NCI-H1930 (cell line): Measurements from ENCODE around the gene SORBS2.

Experiments used
- DNase-seq, 2 experiments: peaks; one replicate each; lab custom pipeline; 2025; lab: John Stamatoyannopoulos, UW

The SORBS2 gene

DNA sequence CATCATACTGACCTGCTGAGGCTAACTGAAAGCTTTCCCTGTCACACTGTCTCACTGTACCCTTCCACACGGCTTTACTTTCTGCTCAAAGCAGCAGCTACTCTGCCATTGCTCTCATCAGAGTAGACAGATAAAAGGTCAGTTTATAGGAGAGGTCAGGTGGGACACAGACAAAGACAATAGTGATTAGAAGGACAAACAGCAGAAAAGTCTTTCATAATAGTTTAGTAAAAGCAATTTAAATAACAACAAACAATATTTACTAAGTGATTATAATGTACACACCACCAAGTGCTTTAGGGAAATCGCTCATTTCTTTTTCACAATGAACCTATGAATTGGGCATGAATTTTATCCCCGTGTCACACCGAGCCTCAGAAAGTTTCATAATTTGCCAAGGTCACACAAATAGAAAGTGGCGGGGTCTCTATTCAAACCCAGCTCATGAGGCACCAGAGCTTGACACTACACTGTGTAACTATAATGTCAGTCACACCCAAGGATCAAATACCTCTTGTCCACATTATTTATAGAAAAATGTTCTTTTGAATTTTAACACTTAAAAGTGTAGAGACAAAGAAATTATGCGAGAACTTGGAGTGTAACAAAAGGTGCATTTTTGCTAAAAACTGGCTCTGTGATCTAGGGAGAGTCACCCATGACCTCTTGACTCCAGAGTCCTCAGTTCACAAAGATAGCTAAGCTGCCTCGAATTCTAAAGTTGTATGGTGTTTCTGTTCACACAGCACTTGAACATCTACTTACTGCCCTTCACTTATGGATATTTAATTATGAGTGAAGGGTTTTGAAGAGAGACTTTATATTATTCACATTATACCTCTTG is 24.5 kb upstream of the SORBS2 start:
- DNase-seq = no peak

DNA sequence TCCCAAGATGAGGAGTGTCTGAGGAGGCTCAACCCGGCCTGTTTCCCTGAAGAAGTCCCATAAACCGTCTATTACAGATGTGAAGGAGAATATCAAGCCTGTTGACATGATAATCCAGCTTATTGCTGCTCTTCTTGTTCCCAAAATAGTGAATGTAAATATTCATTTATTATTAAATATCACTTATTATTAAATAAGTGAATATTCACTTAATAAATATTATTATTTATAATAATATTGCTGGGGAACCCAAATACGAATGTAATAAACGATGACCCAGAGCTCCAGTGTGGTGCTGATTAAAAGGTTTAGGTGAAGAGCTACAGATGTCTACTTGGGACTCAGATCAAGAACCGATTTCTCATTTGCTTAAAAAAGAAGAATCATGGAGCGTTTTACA is 23.8 kb upstream of the SORBS2 start:
- no peak for DNase-seq

DNA sequence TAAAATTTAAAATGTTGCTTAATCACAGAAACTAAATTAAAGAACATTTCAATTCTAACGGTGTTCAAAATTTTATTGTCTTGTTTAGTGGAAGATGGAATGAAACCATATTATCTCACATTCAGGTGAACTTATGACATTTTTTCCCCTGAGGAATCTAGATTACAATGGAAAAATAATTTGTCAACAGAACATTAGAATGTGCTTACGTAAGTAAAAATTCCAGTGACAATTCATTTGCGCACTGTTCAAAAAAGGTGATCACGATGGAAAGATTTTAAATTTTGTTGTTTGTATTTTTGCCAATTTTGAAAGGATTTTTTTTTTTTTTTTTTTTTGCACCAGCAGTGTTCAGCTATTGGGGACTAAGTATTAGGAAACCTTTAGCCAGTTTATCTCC is 23.3 kb upstream of the SORBS2 start:
- no peak for DNase-seq

DNA sequence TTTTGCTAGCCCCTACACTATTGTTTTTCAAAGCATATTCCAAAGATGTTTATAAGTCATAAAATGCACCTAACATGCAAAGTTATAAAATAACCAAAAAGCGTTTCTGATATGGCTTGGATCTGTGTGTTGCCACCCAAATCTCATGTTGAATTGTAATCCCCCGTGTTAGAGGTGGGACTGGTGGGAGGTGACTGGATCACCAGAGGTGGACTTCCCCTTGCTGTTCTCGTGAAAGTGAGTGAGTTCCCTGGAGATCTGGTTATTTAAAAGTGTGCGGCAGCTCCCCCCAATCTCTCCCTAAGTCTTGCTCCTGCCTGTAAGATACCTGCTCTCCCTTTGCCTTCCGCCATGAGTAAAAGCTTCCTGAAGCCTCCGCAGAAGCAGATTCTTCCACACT is 22.8 kb upstream of the SORBS2 start:
- DNase-seq = no peak

DNA sequence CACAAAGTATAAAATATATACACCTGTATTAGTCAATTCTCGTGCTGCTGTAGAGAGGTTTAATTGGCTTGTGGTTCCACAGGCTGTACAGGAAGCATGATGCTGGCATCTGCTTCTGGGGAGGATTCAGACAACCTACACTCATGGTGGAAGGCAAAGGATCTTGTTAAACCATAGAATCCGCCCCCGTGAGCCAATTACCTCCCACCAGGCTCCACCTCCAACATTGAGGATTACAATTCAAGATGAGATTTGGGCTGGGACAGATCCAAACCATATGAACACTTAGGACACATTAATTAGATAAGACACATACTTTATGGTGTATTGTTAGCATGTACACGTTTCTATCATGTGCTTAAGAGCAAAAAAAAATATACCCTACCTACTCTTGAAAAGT is 22.1 kb upstream of the SORBS2 start:
- DNase-seq = no peak

DNA sequence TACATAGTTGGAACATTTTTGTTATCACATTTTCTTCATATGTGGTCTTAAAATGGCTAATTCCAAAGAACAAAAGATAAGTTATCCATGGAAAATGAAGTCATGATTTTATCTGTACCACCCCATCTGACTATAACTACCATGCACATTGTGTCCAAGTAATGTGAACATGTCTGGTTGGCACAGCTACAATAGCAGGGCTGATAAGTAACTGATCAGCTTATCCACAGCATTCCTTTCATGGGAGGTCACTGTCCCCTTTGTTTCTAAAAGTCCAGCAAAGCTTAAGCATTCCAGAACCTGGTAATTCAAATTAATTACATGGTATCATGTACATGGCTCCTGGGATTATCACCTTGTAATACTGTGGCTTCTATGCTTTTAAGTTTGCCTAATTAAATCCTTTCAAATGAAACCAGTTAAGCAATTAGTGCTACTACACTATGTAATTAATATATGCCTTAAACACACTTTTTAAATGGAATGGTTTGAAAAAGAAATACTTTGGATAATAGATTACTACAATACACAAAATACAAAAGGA is 21.1 kb upstream of the SORBS2 start:
- DNase-seq = no peak

DNA sequence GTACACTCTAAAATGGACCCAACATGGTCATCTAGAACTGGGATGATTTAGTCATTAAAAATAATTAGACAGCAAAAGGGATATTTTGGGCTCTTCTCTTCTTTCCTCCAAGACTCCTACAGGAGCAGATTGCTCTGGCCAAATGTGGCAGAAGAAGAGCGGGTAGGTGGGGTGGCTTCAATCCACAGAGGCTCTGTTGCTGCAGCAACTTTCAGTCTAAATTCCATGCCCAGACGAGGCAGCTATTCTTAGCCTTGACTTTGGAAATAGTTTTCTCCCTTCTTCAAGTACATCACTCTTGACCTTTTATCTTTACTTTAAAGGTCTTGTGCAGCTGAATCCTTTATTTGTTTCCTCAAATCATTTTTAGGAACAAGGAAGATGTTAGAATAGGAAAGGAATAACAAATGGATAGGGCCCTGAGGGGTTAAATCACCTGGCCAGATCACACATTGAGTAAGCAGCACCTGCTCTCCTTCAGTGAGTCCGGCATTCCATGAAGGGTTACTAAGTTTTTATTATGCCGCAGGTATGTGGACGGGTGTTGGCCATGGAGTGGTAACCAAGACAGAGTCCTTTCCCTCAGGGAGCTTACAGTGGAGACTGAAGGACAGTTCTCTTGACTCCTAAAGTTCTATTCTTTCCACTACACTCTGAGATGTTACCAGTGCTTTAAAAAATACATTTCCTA is 19.3 kb upstream of the SORBS2 start:
- DNase-seq = no peak

DNA sequence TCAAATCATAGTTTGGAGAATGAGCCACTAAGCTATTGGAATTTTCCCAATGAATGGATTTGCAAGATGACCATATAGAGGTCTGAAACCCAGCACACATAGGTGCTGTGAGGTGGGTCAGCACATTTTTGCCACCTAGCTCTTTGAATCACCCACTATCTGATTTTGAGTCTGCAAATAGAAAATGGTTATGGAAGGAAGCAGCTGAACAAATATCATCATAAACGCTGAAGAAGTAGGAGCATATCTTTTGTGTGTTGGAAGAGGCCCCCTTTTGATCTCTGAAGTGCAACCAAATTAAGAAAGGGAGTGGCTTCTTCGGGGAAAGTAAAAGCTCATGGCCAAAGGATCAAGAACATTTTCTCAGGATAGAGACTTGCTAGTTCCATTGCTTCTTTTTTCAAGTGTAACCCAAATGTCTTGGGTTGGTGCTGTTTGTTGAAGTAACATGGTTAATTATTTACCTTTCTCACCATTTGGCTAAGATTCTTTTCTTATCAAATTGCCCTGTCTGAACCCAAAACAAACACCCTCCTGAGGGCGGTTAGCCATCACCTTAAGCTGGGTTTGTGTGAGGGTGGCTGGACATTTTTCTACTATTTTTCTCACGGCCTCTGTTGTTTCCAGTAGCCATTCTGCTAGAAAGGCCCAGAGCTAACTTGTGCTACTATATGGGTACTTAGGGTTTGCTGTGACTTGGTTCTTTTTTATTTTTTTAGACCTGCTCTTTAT is 18.4 kb upstream of the SORBS2 start:
- no peak for DNase-seq

DNA sequence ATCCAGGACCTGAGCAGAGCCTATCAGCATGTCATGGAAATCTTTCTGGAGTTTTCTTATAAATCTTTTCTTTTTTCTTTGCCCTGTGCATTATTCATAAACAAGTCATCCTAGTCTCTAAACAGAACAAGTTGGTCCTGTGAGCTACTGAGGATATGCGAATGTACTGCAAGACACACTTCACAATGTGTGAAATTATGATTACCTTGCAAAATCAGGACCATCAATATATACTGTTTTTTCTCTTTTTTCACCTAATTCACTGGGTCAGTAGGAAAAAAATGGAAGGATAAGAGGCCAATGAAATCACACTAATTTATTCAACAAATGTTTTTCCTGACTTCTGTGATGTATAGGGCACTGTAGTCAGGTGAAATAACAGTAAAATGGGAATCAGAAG is 14.4 kb upstream of the SORBS2 start:
- DNase-seq = no peak

DNA sequence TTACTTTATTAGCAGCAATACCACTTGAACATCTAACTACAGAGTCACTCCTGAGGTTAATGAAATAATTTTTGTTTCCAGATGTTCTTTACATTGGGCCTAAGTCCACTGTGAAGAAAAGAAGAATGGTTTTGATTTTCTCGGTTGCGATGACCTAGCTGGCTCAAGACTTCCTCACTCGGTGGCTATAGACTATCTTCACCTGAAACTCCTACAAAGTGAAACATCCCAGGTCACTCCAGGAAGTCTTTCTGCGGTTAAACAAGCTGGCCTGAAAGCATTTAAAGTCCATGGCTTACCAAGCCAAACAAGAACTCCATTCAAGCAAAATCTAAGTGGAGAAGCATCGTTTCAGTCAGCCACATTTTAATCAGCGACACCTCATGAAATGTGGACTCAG is 13.7 kb upstream of the SORBS2 start:
- DNase-seq = no peak

DNA sequence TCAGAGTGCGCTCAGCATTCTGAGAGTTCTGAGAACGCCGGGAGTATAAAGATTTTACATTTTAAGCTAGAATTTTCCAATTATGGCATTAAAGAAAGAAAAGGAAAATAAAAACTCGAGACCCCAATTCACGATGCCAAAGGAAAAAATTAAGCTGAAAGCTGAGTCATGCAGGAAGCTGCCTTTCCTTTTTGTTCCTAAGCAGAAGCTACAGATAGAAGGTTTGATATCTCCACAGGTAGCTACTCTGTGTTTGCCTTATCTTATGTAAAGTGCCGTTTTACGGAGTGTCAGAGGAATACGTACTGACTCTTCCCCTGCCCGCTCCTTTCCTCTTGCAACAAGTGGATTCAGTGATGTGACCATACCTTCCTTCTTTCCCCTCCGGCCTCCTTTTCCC is 10.8 kb upstream of the SORBS2 start:
- no peak for DNase-seq

DNA sequence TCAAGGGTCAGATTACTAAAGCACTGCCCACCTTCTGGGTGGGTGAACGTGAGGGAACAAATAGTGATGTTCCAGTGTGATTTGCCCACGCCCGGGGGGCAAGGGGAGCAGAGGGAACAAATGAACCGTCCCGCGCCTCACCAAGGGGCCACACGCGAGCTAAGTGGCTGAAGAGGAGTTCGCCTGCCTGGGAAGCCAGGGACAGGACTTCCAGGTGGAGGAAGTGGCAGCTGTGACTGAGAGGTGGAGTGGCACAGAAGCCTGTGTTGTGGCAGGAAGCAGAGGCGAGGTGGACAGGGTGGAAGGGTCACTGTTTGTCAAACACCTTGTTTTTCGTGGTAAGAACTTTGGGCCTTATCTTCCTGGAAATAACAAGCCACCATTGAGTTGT is 9.0 kb upstream of the SORBS2 start:
- DNase-seq = no peak

DNA sequence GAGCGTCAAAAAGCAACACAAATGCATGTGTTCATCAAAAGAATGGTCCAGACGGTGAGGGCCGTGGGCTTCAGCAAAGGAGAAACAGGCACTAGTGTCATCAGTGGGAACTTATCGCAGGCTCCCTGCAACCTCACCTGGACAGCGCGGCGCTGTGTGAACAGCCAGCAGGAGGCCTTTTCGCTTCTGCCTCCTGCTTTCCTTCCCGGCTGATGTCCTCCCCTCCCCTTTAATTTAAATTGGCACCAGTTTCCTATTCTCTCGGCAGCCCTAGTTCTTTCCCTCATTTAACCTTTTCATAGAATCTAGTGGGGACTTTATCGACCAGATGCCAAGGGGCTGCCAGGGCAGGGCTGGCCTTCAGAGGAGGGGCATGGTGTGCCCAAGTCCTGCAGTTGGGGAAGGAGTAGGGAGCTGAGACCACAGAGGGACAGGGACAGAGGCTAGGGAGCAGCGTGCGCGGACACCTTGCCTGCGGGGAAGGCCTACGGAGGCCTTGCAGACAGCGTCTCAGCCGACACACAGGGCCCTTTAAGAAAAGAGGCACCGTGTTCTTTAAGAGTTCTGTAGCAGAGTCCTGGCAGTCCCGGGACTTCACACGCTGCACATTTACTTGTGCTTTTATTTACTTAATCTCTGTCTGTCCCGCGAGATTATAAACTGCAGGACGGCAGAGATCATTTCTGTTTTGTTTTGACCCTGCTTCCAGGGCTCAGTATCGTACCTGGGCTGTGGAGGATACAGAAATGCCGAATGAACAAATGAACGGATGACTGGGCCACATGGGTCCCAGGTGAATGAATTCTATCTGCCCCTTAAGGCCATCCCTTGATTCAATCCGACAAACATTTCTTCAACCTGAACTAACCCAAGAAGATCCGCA is 8.4 kb upstream of the SORBS2 start:
- DNase-seq = no peak

DNA sequence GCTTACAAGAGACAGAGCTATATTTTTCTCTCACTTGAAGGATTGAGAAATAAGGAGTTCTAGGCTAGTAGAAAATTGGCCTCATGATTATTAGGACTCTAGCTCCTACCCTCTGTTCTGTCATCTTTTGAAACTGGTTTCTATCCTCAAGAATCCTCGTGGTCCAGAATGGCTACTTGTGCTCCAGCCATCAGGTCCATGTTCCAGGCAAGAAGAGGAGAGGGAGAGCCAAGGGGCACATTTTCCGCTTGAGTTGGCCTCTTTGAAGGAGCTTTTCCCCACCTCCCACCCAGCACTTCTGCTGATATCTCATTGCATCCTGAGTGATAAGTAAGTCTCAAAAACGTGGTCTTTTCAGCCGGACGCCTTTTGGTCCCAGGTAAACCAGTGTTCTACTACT is 7.2 kb upstream of the SORBS2 start:
- no peak for DNase-seq

DNA sequence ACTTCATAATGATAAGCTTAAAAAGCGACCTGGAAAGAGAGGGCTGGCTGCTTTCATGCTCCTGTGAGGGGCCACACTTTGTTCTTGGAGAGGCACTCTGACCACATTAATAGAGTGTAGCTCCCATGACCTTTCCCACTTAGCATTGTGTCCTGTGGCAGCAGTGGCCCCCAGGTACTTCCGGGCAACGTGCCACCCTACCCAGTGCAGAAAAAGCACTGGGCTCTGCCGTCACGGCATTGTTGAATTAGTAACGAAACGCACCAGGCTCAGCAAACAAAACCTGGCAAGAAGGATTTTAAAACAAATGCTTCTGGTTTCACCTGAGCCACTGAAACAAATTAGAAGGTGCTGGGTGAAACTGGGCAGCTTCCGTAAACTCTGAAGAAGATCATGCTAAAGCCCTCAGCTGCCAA is 5.4 kb upstream of the SORBS2 start:
- no peak for DNase-seq

DNA sequence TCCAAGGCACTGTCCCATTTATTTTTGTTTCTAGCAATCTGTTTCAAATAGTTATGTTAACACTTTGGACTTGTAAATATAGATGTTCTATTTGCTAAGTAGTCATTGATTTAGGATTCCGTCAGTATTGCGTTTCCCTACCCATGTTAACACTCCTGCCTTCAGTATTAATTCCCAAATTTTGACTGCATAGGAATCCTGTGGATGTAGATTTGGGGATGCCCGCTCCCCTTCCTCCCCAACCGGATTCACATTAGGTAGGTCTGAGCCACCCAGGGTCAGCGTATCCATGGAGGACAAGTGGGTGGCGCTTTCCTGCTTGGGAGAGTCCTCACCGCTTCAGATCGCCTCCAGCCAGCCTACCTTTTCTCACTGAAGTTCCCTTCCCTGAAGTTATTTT is 1.1 kb upstream of the SORBS2 start:
- no peak for DNase-seq

DNA sequence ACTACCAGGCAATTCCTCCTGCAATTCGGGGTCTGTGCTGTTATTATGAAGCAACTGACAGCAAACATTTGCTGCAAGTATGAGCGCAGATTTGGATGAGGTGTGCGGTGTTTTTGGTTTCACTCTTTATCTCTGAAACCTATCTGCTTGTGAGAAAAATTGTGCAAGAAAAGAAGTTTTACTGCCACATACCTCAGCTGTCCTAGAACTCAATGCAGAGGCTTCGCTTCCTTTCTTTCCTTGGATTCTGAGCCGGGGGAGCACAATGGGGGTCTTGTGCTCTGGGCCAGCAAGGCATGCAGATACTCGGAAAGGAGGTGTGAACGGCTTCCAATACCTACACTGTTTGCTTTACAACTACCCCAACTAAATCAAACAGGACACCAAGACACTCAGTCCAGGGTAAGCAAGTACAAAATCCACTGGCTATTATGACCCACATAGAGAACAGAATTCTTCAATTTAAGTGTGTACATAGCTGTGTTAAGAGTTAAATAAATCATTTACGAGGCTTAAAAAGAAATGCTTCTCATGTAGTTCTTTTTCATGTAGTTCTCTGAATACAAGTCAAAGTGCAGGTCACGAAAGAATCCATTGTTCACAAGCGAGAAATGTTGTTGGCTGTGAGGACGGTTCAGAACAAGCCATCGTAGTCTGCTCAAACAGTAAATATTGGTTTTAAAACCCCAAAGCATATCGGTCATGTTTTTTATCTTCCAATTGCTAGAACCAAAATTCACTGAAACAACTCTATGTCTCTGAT is 1.1 kb downstream of the SORBS2 start:
- no peak for DNase-seq

DNA sequence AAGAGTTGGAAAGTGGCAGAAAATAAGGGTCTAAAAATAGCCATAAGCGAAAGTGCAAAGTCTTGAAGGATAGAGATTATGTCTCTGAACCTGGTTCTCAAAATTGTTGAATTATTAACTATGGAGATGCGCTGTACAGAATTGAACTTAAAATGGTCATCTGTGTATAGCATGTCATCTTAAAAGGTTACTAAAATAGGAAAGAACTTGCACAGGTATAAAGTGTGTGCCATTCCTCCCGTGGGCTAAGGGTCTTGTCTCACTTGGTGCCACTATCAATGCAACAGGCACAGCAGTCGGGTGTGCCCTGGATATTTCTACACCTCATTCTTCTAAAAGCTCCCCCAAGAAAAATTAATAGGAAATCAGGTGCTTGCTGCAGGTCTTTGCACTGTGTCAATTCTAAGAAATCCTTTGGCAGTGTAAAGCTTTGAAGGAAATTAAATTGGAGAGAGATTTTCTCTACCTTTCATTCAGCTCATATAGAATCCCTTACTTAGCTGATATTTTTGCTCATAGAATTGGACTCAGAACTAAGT is 2.4 kb downstream of the SORBS2 start:
- DNase-seq = no peak

DNA sequence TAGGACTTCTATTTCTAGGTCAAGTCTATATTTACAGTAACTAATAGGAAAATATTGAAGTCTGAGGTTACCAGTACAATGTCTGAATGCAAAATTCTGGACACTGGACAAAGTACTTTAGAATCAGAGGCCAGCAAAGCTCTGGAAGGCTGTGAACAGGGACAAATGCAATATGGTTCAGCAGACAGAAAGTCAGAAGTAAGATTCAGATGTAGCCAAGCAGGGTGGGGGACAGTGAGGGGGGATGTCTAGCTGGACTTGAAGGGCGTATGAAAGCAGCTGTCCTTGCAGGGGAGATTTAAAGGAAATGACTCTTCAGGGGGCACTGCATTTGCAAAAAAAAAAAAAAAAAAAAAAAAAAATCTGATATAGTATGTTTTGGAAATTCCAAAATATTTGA is 2.9 kb downstream of the SORBS2 start:
- DNase-seq = no peak

DNA sequence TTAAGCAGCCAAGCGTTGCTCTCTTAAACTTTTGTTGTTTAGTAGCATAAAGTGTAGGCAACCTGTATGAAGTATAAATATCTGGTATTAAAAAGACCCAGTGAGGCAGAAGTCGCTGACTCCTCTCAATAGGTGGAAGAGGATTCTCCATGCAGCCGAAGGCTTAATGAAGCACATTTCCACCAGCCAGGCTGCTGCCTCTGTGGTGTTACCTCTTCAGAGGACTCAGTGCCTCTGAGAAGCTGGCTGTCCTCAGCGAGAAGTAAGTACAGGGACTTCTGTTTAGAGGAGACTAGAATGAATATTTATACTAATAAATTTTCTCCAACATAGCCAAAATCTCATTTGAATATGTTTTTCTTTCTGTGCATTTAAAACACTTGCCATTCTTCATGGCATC is 6.0 kb downstream of the SORBS2 start:
- no peak for DNase-seq
